A549 treated with DMSO at 1 μM for 4 hours (cell line): ENCODE results near the gene PRKD1. TPM values are rescaled to one million over a fixed set of nuclear protein-coding genes. Genes with fewer than 3 reads are reported as not detected.

Source experiments
- total RNA-seq: library from RNA; stranded (reverse); fragments of 200-300 nt; extraction: Qiagen RNA extraction; gene quantifications from 5 replicates; pipeline ENCODE4 v1.2.3, GENCODE V29; 2022; ENCODE audit warnings: low read depth

Gene PRKD1
- total RNA-seq, result 2.0 to 3.0 TPM (median 2.6 TPM) in 5 replicates

GRCh38 chr14:29927376-29928116, at the start of gene PRKD1:
Gene PRKD1, minus strand, starts transcription at chr14:29927847.

